K562 (cell line): Measurements from ENCODE around the gene LRRC25. TPM values are rescaled to one million over a fixed set of nuclear protein-coding genes. Genes with fewer than 3 reads are reported as not detected.

Source experiments
- HDAC8 ChIP-seq: fragments of 450-650 bp; IDR thresholded peaks from 2 replicates; pipeline ENCODE4 v1.6.1; 2016; ENCODE audit warnings: mild to moderate bottlenecking, missing genetic modification characterization, moderate library complexity, missing compliant biosample characterization
- MECOM ChIP-seq: fragments of 250-450 bp; sonication (Bioruptor Pico); IDR thresholded peaks from 2 replicates; pipeline ENCODE4 v1.8.0; 2022; ENCODE audit warnings: inconsistent platforms
- NELFE ChIP-seq: IDR thresholded peaks from 2 replicates; pipeline ENCODE4 v1.6.1; 2011; ENCODE audit warnings: mild to moderate bottlenecking; ENCODE audit not compliant: insufficient read depth, insufficient read length
- ZNF695 ChIP-seq: fragments of 450-650 bp; formaldehyde crosslinking; IDR thresholded peaks from 2 replicates; pipeline ENCODE4 v1.4.0; 2020; ENCODE audit warnings: mild to moderate bottlenecking, moderate library complexity
- ZNF77 ChIP-seq: fragments of 250-450 bp; sonication (Bioruptor Pico); IDR thresholded peaks from 2 replicates; pipeline ENCODE4 v1.5.0; 2020
- polyA plus RNA-seq, 8 experiments: library from polyadenylated mRNA; depleted of rRNA in 4 of 8; stranded (reverse) in 5 of 8; unstranded in 3 of 8; fragments of >200 nt; fragmentation: Nextera tagmentation in 2 of 8; fragmentation: Illumina TruSeq in 1 of 8; extraction: Ambion mirVana in 2 of 8; extraction: Trizol in 1 of 8; gene quantifications; 2 replicates each; pipeline versions ENCODE4 v1.2.1 to v1.2.3, GENCODE V29; 2011 to 2014; ENCODE audit warnings: inconsistent platforms in 1 of 8, missing spikeins in 1 of 8
- total RNA-seq, 7 experiments: library from RNA; depleted of rRNA in 6 of 7; stranded (reverse); fragments of >200 nt in 6 of 7; fragmentation: Illumina TruSeq in 2 of 7; extraction: Trizol in 2 of 7; gene quantifications; 2 replicates each; pipeline versions ENCODE4 v1.2.1 to v1.2.3, GENCODE V29; 2011 to 2021; ENCODE audit warnings: low replicate concordance in 1 of 7
- TF ChIP-seq, protein P1 (sequence below), 2 experiments: fragments of 450-650 bp; IDR thresholded peaks; 2 replicates each; pipeline ENCODE4 v1.6.1; 2016; ENCODE audit warnings: mild to moderate bottlenecking in 2 of 2, borderline replicate concordance in 1 of 2, low read depth in 1 of 2, moderate library complexity in 1 of 2
- TF ChIP-seq, protein P2 (sequence below): fragments of 450-650 bp; formaldehyde crosslinking; IDR thresholded peaks from 2 replicates; pipeline ENCODE4 v1.4.0; 2020; ENCODE audit warnings: mild to moderate bottlenecking, moderate library complexity

Gene LRRC25
- total and polyA plus RNA-seq, 9 of the 15 experiments (the other 6 are each of a cell fraction or from before 2014, with no cell fraction given) = 0.07 to 0.36 (median 0.10) TPM; not detected in 3

DNA sequence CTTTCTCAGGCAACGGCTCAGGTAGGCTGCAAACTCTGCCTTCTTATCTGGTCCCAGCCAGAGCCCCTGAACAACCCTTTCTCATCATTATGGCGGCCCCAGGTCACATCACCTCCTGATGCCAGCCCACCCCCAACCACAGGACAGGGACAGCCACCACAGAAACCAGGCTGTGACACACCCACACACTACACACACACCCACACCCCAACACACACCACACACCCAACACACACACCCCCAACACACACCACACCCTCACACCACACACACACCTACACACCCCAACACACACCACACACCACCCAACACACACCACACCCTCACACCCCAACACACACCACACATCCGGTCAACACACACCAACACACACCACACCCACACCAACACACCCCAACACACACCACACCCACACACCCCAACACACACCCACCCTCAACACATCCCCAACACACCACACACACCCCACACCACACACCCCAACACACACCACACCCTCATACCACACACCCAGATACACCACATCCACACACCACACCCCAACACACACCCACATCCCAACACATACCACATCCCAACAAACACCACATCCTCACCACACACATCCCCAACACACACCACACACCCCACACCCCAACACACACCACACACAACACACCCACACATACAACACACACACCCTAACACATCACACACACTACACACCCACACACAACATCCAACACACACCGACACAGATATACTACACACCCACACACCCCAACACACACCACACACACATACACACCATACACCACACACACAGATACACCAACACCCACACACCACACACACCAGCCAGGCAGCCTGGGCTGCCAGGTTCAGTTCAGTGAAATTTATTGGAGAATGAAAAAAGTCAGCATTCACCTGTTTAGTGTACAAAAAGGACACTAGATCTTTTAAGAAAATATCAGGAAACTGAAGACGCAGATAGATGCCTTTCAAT, 44.7 kb upstream of the LRRC25 start (continued):
- TF ChIP-seq, protein P1, sequence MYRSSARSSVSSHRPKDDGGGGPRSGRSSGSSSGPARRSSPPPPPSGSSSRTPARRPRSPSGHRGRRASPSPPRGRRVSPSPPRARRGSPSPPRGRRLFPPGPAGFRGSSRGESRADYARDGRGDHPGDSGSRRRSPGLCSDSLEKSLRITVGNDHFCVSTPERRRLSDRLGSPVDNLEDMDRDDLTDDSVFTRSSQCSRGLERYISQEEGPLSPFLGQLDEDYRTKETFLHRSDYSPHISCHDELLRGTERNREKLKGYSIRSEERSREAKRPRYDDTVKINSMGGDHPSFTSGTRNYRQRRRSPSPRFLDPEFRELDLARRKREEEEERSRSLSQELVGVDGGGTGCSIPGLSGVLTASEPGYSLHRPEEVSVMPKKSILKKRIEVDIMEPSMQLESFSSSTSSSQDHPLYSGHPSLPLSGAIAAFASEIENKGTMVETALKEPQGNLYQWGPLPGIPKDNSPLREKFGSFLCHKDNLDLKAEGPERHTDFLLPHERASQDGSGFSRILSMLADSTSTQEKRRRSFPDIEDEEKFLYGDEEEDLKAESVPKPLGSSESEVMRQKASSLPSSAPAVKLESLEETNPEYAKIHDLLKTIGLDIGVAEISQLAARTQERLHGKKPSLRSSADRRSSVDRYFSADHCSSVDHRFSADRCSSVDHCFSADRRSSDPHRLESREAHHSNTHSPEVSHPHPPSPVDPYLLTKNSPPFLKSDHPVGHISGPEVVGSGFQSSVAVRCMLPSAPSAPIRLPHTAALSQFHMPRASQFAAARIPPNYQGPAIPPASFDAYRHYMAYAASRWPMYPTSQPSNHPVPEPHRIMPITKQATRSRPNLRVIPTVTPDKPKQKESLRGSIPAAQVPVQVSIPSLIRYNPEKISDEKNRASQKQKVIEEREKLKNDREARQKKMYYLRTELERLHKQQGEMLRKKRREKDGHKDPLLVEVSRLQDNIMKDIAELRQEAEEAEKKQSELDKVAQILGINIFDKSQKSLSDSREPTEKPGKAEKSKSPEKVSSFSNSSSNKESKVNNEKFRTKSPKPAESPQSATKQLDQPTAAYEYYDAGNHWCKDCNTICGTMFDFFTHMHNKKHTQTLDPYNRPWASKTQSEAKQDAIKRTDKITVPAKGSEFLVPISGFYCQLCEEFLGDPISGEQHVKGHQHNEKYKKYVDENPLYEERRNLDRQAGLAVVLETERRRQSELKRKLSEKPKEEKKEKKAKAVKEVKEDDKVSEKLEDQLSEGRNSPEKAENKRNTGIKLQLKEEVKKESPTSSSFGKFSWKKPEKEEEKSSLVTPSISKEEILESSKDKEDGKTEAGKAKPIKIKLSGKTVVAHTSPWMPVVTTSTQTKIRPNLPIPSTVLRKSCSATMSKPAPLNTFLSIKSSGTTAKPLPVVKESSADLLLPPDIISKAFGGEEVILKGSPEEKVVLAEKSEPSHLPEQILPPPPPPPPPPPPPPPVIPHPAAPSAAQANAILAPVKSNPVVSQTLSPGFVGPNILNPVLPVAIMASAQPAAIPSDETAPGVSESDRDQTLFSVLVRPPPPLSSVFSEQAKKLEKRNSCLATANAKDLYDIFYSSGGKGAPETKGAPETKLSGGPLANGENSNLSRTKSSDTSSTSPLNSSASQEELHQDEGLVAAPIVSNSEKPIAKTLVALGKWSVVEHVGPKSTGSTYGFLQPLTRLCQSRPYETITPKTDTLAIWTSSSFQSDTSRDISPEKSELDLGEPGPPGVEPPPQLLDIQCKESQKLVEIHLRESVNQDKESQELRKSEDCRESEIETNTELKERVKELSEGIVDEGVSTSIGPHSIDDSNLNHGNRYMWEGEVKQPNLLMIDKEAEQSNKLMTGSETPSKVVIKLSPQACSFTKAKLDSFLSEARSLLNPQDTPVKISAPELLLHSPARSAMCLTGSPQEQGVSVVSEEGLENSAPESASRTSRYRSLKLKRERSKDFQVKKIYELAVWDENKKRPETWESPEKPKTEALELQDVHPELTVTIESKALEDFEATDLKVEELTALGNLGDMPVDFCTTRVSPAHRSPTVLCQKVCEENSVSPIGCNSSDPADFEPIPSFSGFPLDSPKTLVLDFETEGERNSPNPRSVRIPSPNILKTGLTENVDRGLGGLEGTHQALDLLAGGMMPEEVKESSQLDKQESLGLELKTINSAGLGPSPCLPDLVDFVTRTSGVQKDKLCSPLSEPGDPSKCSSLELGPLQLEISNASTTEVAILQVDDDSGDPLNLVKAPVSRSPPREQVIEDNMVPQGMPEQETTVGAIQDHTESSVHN (IDR thresholded peaks at IDR 0.05; ENCODE audit: borderline replicate concordance in 1 of 2, low read depth in 1 of 2) = no peak
- no peak for TF ChIP-seq ZNF77 (CRISPR knock-in tag)
- TF ChIP-seq HDAC8 (tag) = no peak
- TF ChIP-seq NELFE = no peak
- no peak for TF ChIP-seq MECOM (CRISPR knock-in tag)
- TF ChIP-seq ZNF695 (CRISPR knock-in tag) = no peak
- TF ChIP-seq, protein P2, sequence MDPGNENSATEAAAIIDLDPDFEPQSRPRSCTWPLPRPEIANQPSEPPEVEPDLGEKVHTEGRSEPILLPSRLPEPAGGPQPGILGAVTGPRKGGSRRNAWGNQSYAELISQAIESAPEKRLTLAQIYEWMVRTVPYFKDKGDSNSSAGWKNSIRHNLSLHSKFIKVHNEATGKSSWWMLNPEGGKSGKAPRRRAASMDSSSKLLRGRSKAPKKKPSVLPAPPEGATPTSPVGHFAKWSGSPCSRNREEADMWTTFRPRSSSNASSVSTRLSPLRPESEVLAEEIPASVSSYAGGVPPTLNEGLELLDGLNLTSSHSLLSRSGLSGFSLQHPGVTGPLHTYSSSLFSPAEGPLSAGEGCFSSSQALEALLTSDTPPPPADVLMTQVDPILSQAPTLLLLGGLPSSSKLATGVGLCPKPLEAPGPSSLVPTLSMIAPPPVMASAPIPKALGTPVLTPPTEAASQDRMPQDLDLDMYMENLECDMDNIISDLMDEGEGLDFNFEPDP (CRISPR knock-in tag) = no peak
